Measurements from ENCODE around the gene NTHL1.

NTHL1 gene

DNA sequence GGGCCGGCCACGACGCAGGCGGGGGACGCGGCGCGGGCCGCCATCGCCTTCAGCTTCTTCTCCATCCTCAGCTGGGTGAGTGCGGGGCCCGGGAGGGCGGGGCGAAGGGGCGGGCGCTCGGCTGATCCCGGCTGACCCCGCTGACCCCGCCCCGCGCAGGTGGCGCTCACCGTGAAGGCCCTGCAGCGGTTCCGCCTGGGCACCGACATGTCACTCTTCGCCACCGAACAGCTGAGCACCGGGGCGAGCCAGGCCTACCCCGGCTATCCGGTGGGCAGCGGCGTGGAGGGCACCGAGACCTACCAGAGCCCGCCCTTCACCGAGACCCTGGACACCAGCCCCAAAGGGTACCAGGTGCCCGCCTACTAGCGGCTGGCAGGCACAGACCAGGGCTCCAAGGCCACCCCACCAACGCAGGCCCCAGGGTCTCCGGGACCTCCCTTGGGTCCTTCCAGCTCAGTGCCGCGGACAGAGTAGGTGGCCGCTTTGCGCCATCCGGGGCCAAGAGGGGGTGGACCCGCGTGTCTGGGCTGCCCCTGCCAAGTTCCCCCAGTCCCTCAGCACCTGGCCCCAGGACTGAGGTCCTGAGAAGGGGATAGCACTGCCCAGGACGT lies 54.8 kb downstream of the NTHL1 start:
- TF ChIP-seq ESRRG (CRISPR knock-in tag; IDR thresholded peaks at IDR 0.05) (no peak), BACH2 (CRISPR knock-in tag; IDR thresholded peaks at IDR 0.05; ENCODE audit: borderline replicate concordance) (no peak), TCF4 (CRISPR knock-in tag; IDR thresholded peaks at IDR 0.05; ENCODE audit: borderline replicate concordance) (no peak), ZNF565 (CRISPR knock-in tag; conservative IDR thresholded peaks at IDR 0.05; ENCODE audit: low read depth) (no peak), RARB (CRISPR knock-in tag; IDR thresholded peaks at IDR 0.05) (no peak), ZNF70 (CRISPR knock-in tag; IDR thresholded peaks at IDR 0.05) (no peak), ZNF8 (CRISPR knock-in tag; IDR thresholded peaks at IDR 0.05) (no peak), CSDC2 (CRISPR knock-in tag; IDR thresholded peaks at IDR 0.05) (no peak), ZC3H10 (CRISPR knock-in tag; IDR thresholded peaks at IDR 0.05) (no peak)

GRCh38 chr16:1991948-1992703 lies 55.5 kb downstream of the NTHL1 start:
- ATAC-seq, result no peak
- no peak for TF ChIP-seq RARB (CRISPR knock-in tag; IDR thresholded peaks at IDR 0.05)
- no peak for TF ChIP-seq ZFP3 (CRISPR knock-in tag; IDR thresholded peaks at IDR 0.05)
- no peak for TF ChIP-seq GLIS3 (CRISPR knock-in tag; IDR thresholded peaks at IDR 0.05)
- no peak for TF ChIP-seq ZNF8 (CRISPR knock-in tag; IDR thresholded peaks at IDR 0.05)

More for the DNA sequence above, 54.8 kb downstream of the NTHL1 start:
- no peak for ATAC-seq

DNA sequence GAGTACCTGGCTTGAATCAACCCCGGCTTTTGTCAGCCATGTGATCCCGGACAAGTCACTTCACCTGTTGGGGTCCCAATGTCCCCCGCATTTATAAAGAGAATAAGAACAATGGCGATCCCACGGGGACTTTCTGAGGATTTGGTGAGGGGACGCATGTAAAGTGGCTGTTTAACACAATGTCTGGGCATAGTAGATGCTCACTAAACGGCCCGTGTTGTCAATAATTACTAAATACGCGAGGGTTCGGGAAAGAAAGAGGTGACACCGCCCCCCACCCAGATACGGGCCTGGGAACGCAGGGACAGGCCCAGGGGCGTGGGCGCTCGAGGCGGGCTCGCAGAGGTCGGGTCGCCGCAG lies 56.1 kb downstream of the NTHL1 start:
- no peak for TF ChIP-seq ISL1 (CRISPR knock-in tag; IDR thresholded peaks at IDR 0.05)
- no peak for TF ChIP-seq ESRRG (CRISPR knock-in tag; IDR thresholded peaks at IDR 0.05)
- no peak for TF ChIP-seq CSDC2 (CRISPR knock-in tag; IDR thresholded peaks at IDR 0.05)
- TF ChIP-seq, protein P1, sequence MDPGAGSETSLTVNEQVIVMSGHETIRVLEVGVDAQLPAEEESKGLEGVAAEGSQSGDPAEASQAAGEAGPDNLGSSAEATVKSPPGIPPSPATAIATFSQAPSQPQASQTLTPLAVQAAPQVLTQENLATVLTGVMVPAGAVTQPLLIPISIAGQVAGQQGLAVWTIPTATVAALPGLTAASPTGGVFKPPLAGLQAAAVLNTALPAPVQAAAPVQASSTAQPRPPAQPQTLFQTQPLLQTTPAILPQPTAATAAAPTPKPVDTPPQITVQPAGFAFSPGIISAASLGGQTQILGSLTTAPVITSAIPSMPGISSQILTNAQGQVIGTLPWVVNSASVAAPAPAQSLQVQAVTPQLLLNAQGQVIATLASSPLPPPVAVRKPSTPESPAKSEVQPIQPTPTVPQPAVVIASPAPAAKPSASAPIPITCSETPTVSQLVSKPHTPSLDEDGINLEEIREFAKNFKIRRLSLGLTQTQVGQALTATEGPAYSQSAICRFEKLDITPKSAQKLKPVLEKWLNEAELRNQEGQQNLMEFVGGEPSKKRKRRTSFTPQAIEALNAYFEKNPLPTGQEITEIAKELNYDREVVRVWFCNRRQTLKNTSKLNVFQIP (CRISPR knock-in tag; IDR thresholded peaks at IDR 0.05; ENCODE audit: borderline replicate concordance, low read depth), result no peak
- TF ChIP-seq ZNF8 (CRISPR knock-in tag; IDR thresholded peaks at IDR 0.05), result no peak
- no peak for TF ChIP-seq SNAI2 (CRISPR knock-in tag; IDR thresholded peaks at IDR 0.05)
- TF ChIP-seq, protein P2, sequence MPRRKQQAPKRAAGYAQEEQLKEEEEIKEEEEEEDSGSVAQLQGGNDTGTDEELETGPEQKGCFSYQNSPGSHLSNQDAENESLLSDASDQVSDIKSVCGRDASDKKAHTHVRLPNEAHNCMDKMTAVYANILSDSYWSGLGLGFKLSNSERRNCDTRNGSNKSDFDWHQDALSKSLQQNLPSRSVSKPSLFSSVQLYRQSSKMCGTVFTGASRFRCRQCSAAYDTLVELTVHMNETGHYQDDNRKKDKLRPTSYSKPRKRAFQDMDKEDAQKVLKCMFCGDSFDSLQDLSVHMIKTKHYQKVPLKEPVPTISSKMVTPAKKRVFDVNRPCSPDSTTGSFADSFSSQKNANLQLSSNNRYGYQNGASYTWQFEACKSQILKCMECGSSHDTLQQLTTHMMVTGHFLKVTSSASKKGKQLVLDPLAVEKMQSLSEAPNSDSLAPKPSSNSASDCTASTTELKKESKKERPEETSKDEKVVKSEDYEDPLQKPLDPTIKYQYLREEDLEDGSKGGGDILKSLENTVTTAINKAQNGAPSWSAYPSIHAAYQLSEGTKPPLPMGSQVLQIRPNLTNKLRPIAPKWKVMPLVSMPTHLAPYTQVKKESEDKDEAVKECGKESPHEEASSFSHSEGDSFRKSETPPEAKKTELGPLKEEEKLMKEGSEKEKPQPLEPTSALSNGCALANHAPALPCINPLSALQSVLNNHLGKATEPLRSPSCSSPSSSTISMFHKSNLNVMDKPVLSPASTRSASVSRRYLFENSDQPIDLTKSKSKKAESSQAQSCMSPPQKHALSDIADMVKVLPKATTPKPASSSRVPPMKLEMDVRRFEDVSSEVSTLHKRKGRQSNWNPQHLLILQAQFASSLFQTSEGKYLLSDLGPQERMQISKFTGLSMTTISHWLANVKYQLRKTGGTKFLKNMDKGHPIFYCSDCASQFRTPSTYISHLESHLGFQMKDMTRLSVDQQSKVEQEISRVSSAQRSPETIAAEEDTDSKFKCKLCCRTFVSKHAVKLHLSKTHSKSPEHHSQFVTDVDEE (CRISPR knock-in tag; IDR thresholded peaks at IDR 0.05), result no peak
- no peak for TF ChIP-seq ZC3H10 (CRISPR knock-in tag; IDR thresholded peaks at IDR 0.05)
- TF ChIP-seq GLIS3 (CRISPR knock-in tag; IDR thresholded peaks at IDR 0.05), result no peak
- no peak for TF ChIP-seq ZNF70 (CRISPR knock-in tag; IDR thresholded peaks at IDR 0.05)
- TF ChIP-seq RARB (CRISPR knock-in tag; IDR thresholded peaks at IDR 0.05), result no peak
- TF ChIP-seq PPARA (CRISPR knock-in tag; IDR thresholded peaks at IDR 0.05; ENCODE audit: borderline replicate concordance), result no peak
- no peak for TF ChIP-seq OSR1 (CRISPR knock-in tag; IDR thresholded peaks at IDR 0.05)
- TF ChIP-seq, protein P3, sequence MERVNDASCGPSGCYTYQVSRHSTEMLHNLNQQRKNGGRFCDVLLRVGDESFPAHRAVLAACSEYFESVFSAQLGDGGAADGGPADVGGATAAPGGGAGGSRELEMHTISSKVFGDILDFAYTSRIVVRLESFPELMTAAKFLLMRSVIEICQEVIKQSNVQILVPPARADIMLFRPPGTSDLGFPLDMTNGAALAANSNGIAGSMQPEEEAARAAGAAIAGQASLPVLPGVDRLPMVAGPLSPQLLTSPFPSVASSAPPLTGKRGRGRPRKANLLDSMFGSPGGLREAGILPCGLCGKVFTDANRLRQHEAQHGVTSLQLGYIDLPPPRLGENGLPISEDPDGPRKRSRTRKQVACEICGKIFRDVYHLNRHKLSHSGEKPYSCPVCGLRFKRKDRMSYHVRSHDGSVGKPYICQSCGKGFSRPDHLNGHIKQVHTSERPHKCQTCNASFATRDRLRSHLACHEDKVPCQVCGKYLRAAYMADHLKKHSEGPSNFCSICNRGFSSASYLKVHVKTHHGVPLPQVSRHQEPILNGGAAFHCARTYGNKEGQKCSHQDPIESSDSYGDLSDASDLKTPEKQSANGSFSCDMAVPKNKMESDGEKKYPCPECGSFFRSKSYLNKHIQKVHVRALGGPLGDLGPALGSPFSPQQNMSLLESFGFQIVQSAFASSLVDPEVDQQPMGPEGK (CRISPR knock-in tag; IDR thresholded peaks at IDR 0.05; ENCODE audit: borderline replicate concordance), result no peak
- no peak for TF ChIP-seq ZFP3 (CRISPR knock-in tag; IDR thresholded peaks at IDR 0.05)
- TF ChIP-seq, protein P4, sequence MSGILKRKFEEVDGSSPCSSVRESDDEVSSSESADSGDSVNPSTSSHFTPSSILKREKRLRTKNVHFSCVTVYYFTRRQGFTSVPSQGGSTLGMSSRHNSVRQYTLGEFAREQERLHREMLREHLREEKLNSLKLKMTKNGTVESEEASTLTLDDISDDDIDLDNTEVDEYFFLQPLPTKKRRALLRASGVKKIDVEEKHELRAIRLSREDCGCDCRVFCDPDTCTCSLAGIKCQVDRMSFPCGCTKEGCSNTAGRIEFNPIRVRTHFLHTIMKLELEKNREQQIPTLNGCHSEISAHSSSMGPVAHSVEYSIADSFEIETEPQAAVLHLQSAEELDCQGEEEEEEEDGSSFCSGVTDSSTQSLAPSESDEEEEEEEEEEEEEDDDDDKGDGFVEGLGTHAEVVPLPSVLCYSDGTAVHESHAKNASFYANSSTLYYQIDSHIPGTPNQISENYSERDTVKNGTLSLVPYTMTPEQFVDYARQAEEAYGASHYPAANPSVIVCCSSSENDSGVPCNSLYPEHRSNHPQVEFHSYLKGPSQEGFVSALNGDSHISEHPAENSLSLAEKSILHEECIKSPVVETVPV (CRISPR knock-in tag; IDR thresholded peaks at IDR 0.05), result no peak
- no peak for TF ChIP-seq ZNF565 (CRISPR knock-in tag; conservative IDR thresholded peaks at IDR 0.05; ENCODE audit: low read depth)
- TF ChIP-seq TOX (CRISPR knock-in tag; IDR thresholded peaks at IDR 0.05; ENCODE audit: borderline replicate concordance), result no peak
- no peak for ATAC-seq
